Measurements from ENCODE around the gene DCAF8L1.

DNA sequence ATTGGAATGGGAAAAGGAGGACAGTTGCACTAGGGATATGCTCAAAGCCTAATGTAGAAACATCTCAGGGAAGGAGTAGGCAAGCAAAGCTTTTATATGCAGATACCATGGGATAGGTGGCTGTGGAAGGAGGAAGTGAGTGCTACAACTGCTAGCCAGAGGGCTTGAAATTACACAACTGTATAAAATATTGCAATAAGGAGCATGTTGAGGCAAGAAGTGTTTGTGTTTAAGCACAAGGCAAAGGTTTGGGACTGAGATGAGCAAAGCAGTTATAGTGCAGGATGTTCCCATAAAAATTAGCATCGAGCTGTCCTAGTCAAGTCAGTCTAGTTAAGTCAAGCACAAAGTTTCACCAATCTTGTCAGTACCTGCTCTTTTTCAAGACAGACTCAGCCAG, 35.6 kb upstream of the DCAF8L1 start:
- TF ChIP-seq GATA2 (IDR thresholded peaks at IDR 0.05; ENCODE audit: low read depth, low read length) (no peak), GATA3 (IDR thresholded peaks at IDR 0.05; ENCODE audit: low read depth, low read length) (no peak)

Measured in SH-SY5Y (cell line).